Epithelial cell of esophagus (primary cell): Measurements from ENCODE around the gene EHMT1.
A peak's percentile ranks its signal among the peaks of the same experiment; 100 is the strongest.

ENCODE experiments used
- DNase-seq: peaks from one replicate; pipeline ENCODE4 v3.0.0; 2010; ENCODE audit warnings: low read depth
- H3K4me3 ChIP-seq: 2 replicates; pipeline ENCODE4 v1.5.1; 2011; ENCODE audit warnings: mild to moderate bottlenecking, low read length, control low read depth
- CTCF ChIP-seq: IDR thresholded peaks from 2 replicates; pipeline ENCODE4 v1.5.1; 2011; ENCODE audit warnings: low read depth, mild to moderate bottlenecking, low read length, control low read depth, inconsistent platforms; ENCODE audit not compliant: insufficient read depth; ENCODE audit errors: missing control alignments

EHMT1 gene

GRCh38 chr9:137743695-137744094 lies 124.9 kb downstream of the EHMT1 start:
- no peak overlapping the region for H3K4me3 ChIP-seq
- DNase-seq: no peak
- no peak for TF ChIP-seq CTCF

GRCh38 chr9:137744632-137745183 lies 125.9 kb downstream of the EHMT1 start:
- no peak for TF ChIP-seq CTCF
- no peak for DNase-seq
- H3K4me3 ChIP-seq: no peak overlapping the region

- H3K4me3 ChIP-seq: no peak overlapping the region
- DNase-seq: peak; percentile 58
- no peak for TF ChIP-seq CTCF
Measured at GRCh38 chr9:137745541-137745991, 126.8 kb downstream of the EHMT1 start.

- no peak for TF ChIP-seq CTCF
- H3K4me3 ChIP-seq: no peak overlapping the region
- no peak for DNase-seq
Measured at GRCh38 chr9:137748311-137748710, 129.5 kb downstream of the EHMT1 start.

GRCh38 chr9:137748741-137749140 lies 129.9 kb downstream of the EHMT1 start:
- no peak for TF ChIP-seq CTCF
- no peak for DNase-seq
- no peak overlapping the region for H3K4me3 ChIP-seq

GRCh38 chr9:137749511-137749910 lies 130.7 kb downstream of the EHMT1 start:
- H3K4me3 ChIP-seq: no peak overlapping the region
- DNase-seq: no peak
- TF ChIP-seq CTCF: no peak

- no peak for TF ChIP-seq CTCF
- no peak for DNase-seq
- no peak overlapping the region for H3K4me3 ChIP-seq
Measured at GRCh38 chr9:137750007-137750406, 131.2 kb downstream of the EHMT1 start.
